H4 (cell line): ENCODE results near the gene EEPD1. TPM values are rescaled to one million over a fixed set of nuclear protein-coding genes. Genes with fewer than 3 reads are reported as not detected.

Experiments used
- DNase-seq: peaks from one replicate; pipeline ENCODE4 v3.0.0-alpha.2; 2015; ENCODE audit warnings: low spot score
- total RNA-seq: library from RNA; depleted of rRNA; stranded (reverse); fragments of >200 nt; shearing (Covaris generic); gene quantifications from 2 replicates; pipeline ENCODE4 v1.2.3, GENCODE V29; 2014

Gene EEPD1
- total RNA-seq, 1 experiment from 2014 or later, result 9.4 TPM

- no peak for DNase-seq
Observed at GRCh38 chr7:36253699-36254098, 100.6 kb downstream of the EEPD1 start.

DNA sequence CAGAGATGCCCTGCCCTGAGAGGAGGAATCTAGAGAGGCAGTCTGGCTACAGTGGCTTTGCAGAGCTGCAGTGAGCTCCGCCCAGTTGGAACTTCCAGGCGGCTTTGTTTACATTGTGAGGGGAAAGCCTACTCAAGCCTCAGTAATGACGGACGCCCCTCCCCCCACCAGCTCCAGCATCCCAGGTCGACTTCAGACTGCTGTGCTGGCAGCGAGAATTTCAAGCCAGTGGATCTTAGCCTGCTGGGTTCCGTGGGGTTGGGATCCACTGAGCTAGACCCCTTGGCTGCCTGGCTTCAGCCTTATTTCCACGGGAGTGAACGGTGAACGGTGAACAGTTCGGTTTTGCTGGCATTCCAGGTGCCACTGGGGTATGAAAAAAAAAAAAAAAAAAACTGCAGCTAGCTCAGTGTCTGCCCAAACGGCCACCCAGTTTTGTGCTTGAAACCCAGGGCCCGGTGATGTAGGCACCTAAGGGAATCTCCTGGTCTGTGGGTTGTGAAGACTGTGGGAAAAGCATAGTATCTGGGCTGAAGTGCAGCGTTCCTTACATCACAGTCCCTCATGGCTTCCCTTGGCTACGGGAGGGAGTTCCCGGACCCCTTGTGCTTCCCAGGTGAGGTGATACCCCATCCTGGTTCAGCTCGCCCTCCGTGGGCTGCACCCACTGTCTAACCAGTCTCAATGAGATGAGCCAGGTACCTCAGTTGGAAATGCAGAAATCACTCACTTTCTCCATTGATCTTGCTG lies 105.6 kb downstream of the EEPD1 start:
- peak; percentile 95 for DNase-seq

- DNase-seq, result no peak
Observed at GRCh38 chr7:36260481-36260880, 107.4 kb downstream of the EEPD1 start.

DNA sequence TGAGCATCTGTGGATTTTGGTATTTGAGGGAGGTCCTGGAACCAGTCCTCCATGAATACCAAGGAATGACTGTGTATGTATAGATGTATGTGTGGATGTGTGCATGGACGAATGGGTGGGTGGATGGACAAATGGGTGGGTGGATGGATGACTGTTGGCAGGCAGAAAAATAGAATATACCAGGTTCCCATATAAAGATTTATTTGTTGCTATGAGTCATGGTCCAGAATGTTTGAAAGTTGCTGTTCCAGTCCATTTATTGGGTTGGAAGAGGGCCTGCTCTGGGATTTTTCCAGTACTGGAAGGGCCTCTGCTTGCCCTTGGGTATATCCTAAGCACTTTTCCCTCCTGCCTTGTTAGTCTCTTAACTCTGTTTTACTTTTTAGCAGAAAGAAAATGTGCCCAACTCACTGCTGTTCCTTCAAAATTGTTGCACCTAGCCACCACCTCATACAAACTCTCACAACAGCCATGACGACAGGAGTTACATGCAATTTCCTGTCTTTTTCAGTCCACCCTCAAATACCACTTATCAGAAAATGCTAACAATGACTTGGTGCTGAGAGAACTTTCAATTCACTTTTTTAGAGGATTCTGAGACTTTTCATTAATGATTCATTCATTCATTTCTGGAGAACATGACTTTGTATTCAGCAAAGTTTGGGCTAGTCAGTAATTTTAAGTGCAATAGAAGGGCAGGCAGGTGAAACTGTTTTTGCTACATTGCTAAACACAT lies 108.1 kb downstream of the EEPD1 start:
- DNase-seq, result no peak

DNA sequence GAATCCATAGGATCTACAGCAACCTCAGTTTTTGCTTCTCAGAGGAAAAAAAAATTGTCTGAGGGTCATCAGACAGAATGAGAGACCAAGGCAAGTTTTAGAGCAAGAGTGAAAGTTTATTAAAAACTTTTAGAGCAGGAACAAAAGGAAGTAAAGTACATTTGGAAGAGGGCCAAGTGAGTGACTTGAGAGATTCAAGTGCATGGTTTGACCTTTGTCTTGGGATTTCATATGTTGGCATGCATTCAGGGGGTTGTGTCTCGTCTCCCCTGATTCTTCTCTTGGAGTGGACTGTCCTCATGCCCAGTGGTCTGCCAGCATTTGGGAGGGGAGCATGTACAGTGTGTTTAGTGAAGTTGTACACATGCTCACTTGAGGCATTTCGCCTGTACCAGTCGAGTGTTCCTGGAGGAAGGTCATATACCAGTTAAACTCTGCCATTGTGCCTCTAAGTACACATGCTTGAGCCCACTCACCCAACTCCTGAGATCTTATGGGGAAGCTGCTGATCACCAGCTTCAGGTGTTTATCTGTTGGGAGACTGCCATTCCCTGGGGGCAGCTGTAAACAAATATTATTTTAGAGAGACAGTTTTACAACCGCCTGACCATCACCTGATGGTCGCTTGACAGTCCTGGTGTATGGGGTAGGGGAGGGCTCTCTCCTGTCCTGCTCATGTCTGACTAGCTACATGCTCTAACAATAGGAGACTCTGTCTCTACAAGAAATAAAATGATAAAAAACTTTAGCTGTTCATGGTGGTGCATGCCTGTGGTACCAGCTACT lies 109.4 kb downstream of the EEPD1 start:
- DNase-seq, result no peak

GRCh38 chr7:36263095-36263484 lies 110.0 kb downstream of the EEPD1 start:
- DNase-seq, result no peak

DNA sequence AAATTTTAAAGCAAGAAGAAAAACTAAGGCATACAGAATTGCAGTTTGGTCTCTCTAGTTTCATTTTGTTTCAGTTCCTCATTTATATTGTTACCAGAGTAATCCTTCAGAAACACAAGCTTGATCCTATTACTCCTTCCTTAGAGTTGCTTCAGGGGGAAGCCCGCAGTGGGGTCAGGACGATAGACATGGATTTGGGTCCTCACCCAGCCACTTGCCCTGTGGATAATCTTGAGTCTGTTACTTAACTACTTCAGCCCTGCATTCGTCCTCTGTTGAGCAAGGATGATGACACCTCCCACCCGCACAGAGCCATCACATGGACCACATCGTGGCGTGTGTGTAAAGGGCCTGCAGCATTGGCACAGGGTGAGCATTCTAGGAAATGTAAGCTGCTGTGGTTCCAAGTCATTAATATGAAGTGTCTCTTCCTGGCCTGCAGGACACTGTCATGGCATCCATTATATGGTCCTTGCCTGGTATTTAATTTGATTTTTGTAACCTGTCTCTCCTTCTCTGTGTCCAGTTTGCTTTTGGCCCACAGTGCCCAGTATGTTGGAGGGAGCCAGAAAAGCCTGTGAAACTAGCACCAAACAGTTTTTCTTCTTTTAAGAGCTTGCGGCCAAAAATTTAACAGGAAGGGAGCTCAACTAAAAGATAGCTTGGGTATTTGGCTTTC lies 111.2 kb downstream of the EEPD1 start:
- DNase-seq, result no peak

DNA sequence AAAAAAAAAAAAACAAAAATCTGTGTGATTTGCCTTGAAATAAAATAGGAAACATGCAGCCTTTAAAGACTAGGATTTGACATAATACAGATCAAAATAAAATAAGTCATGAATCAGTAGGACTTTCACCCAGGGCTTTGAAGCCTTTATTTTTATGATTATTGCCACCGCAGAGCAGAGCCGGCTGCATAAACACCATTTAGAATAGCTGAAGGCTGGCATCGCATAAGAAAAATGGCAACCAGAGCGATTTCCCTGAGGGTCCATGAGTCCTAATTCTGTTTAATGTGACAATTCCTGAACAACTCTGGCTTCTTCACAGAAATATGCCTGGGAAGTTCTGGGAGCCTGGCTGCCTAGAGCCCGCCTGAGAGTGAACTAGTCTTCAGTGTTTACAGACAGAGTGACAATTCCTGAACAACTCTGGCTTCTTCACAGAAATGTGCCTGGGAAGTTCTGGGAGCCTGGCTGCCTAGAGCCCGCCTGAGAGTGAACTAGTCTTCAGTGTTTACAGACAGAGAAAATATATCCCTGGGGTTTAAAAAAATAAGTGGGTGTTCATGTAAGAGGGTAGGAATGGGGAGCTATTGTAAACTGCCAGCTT lies 112.0 kb downstream of the EEPD1 start:
- no peak for DNase-seq

DNA sequence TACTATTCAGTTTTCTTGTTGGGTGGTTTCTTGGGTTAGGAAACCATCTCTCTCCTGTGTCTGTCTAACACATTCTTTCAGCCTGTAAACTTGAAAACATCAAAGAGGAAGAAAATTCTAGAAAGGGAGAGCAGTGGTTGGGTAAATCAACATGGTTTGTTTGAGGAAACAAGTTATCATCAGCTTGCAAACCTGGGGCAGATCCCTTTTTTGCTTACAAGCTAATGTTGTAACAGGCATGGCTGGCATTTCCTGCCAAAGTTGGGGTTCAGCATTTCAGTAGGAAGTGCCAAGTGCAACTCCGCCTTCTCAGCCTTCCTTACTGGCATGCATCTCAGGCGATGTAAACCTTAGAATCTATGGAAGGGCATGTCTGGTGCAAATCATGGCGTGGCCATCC lies 112.6 kb downstream of the EEPD1 start:
- DNase-seq, result no peak

DNA sequence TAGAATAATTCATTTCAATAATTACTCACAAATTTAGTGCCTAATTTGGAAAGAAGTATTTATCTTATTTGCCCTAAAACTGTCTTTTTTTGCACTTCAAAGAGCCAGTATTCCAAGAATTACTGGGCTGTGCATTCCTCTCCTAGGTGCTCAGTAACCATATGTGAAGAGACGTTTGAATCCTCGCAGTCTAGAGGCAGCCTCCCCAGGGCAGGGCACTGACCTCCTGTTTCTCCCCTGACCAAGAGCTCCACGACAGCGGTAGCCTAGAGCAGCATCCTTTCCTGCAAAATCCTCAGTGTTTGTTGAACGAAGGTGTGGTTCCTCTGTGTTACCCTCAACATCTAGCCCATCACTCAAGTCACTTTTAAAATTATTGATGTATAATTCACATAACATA lies 113.1 kb downstream of the EEPD1 start:
- no peak for DNase-seq

- no peak for DNase-seq
Observed at GRCh38 chr7:36266683-36267082, 113.6 kb downstream of the EEPD1 start.

DNA sequence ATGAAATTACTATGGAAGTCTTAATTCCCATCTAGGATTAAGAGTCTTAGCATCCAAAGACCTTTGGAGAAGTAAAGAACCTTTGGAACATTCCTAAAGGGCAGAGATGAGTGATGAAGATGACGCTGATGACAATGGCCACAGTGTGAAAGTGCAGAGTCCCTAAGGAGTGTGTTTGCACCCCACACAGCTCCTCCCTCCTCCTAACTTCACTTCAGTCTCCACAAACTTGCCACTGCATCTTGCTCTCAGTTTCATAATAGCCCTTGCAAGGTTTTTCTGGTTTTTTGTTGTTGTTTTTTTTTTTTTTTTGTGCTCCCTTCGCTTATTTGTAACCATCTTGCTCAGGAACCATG lies 119.1 kb downstream of the EEPD1 start:
- no peak for DNase-seq

- DNase-seq, result peak; percentile 60
Observed at GRCh38 chr7:36272567-36273269, 119.7 kb downstream of the EEPD1 start.

- no peak for DNase-seq
Observed at GRCh38 chr7:36273836-36274235, 120.8 kb downstream of the EEPD1 start.

GRCh38 chr7:36275735-36276284 lies 122.8 kb downstream of the EEPD1 start:
- no peak for DNase-seq

DNA sequence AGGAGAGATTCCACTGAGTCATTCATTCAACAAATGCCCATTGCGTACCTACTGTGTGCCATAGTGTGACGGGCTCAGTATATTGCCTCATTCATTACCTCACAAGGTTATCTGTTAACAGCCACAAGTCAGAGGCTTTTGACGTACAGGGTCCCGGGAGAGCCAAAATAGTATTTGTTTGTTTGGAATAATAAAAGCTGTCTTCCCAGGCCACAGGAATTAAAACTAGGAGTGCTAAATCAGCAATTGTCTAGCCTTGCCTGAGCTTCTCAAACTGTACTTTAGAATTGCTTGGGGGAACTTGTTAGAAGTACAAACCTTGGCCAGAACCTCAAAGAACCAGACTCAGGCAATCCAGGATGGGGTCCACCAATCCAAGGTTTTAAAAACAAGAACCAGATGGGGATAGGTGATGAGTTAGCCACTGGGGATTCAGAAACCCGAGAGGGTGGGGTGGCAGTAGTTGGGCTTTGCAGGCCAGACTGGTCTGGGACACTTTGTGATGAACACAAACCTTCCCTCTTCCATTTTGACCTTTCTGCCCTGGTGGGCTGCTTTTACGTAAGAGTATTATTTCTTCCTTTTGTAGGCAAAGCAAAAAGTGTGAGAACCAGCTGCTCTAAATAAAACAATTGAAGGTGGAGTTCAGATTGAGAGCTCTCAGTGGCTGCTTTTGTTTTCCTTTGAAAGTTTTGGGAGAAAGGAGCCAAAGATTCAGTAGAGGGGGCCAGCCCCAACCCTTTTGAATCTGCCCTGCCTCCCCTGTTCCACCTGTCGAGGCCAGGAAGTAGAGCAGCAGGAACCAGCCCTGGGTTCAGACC lies 123.6 kb downstream of the EEPD1 start:
- DNase-seq, result no peak

- no peak for DNase-seq
Observed at GRCh38 chr7:36277249-36277542, 124.1 kb downstream of the EEPD1 start.

DNA sequence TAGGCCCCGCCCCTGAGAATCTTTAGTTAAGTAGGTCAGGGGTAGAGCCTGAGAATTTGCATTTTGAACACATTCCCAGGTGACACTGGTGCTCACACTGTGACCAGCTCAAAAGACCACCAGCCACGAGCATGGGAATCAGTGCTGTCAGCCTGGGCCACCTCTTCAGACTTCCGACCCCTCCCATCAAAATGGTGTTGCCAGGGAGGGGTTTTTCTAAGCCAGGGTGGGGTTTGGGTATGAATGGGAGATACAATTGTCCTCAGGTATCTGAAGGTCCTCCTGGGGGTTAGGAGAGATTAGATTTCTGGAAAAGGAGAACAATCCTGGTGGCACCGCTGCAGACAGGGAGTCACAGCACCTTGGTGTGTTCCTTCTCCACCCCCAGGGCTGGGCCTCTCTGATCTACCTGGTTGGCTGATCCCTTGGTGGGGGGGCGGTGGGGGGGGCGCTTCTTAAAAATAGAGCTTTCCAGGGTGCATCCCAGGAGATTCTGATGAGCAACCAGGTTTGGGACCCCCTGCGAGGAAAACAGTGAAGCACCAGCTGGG lies 125.1 kb downstream of the EEPD1 start:
- DNase-seq, result no peak

- DNase-seq, result peak; percentile 83
Observed at GRCh38 chr7:36278620-36279172, 125.6 kb downstream of the EEPD1 start.
